IMR-90 (cell line): ENCODE measurements around the gene ANKRD52. TPM values are rescaled to one million over a fixed set of nuclear protein-coding genes. Genes with fewer than 3 reads are reported as not detected.

Source experiments
- ATAC-seq: fragments of 200-7000 bp; cut with Tn5 transposase; 2 replicates; pipeline ENCODE4 v1.9.1; 2020; ENCODE audit warnings: low read depth, mild to moderate bottlenecking, moderate library complexity
- BruUV-seq: library from RNA; stranded (reverse); fragments of 400-500 nt; replicated peaks from 2 replicates; lab custom pipeline; 2021; lab: Mats Ljungman, UMichigan
- CTCF ChIA-PET: fragments of 300-600 bp; formaldehyde crosslinking; extraction: SDS; loops from one replicate; lab custom pipeline; 2021; ENCODE audit warnings: antibody characterized with exemption; lab: Yijun Ruan, JAX
- POLR2A ChIA-PET: fragments of 300-600 bp; sonication (Branson Sonifier 250); formaldehyde crosslinking; loops from one replicate; lab custom pipeline; 2022; ENCODE audit warnings: antibody characterized with exemption; ENCODE audit not compliant: unreplicated experiment; lab: Charles Lee
- DNase-seq: peaks from one replicate; pipeline ENCODE4 v3.0.0; 2013
- H2AFZ ChIP-seq: replicated peaks from 2 replicates; pipeline ENCODE3; 2013; ENCODE audit warnings: low read length, mild to moderate bottlenecking; ENCODE audit not compliant: poor library complexity
- H2AK5ac ChIP-seq: 2 replicates; pipeline ENCODE4 v1.6.1; 2013; ENCODE audit warnings: low read depth, low read length, inconsistent platforms
- H2AK9ac ChIP-seq: replicated peaks from 2 replicates; pipeline ENCODE3; 2013; ENCODE audit warnings: mild to moderate bottlenecking, low read depth, low read length, moderate library complexity; ENCODE audit not compliant: poor library complexity
- H2BK120ac ChIP-seq: 2 replicates; pipeline ENCODE4 v1.6.1; 2013; ENCODE audit warnings: low read depth, low read length, inconsistent platforms
- H2BK15ac ChIP-seq: 3 replicates; pipeline ENCODE4 v1.6.1; 2013; ENCODE audit warnings: low read depth, low read length, inconsistent platforms
- H2BK20ac ChIP-seq: 2 replicates; pipeline ENCODE4 v1.6.1; 2013; ENCODE audit warnings: low read depth, mild to moderate bottlenecking, inconsistent platforms, low read length, moderate library complexity
- H2BK5ac ChIP-seq: 2 replicates; pipeline ENCODE4 v1.6.1; 2013; ENCODE audit warnings: mild to moderate bottlenecking, low read depth, low read length, inconsistent platforms; ENCODE audit not compliant: poor library complexity, severe bottlenecking
- H3K14ac ChIP-seq: replicated peaks from 2 replicates; pipeline ENCODE4 v1.6.1; 2013; ENCODE audit warnings: low read depth, low read length, inconsistent platforms
- H3K18ac ChIP-seq: 2 replicates; pipeline ENCODE4 v1.6.1; 2013; ENCODE audit warnings: low read depth, low read length, control low read depth
- H3K23ac ChIP-seq: 2 replicates; pipeline ENCODE4 v1.6.1; 2013; ENCODE audit warnings: low read depth, low read length, inconsistent platforms
- H3K27ac ChIP-seq: 2 replicates; pipeline ENCODE4 v1.5.1; 2013; ENCODE audit warnings: mild to moderate bottlenecking, control low read depth, low read length; ENCODE audit not compliant: insufficient read depth
- H3K27me3 ChIP-seq: 2 replicates; pipeline ENCODE4 v1.6.1; 2013; ENCODE audit warnings: low read length; ENCODE audit not compliant: control insufficient read depth, insufficient read depth
- H3K36me3 ChIP-seq: 2 replicates; pipeline ENCODE4 v1.6.1; 2013; ENCODE audit warnings: low read length, mixed read lengths; ENCODE audit not compliant: control insufficient read depth, insufficient read depth
- H3K4ac ChIP-seq: 2 replicates; pipeline ENCODE4 v1.6.1; 2013; ENCODE audit warnings: low read depth, low read length, inconsistent platforms
- H3K4me1 ChIP-seq: 2 replicates; pipeline ENCODE4 v1.6.1; 2013; ENCODE audit warnings: low read length, mixed read lengths; ENCODE audit not compliant: control insufficient read depth, insufficient read depth
- H3K4me2 ChIP-seq: 2 replicates; pipeline ENCODE4 v1.6.1; 2013; ENCODE audit warnings: low read depth, mild to moderate bottlenecking, control low read depth, low read length, moderate library complexity
- H3K4me3 ChIP-seq: 2 replicates; pipeline ENCODE4 v1.5.1; 2013; ENCODE audit warnings: low read depth, mild to moderate bottlenecking, control low read depth, low read length, moderate library complexity; ENCODE audit not compliant: insufficient read depth
- H3K56ac ChIP-seq: 2 replicates; pipeline ENCODE4 v1.6.1; 2013; ENCODE audit warnings: low read length, inconsistent platforms; ENCODE audit not compliant: insufficient read depth; ENCODE audit errors: extremely low read depth
- H3K79me1 ChIP-seq, 2 experiments: 2 replicates each; pipeline ENCODE4 v1.6.1; 2013; ENCODE audit warnings: low read length in 2 of 2, inconsistent platforms in 1 of 2, low read depth in 1 of 2
- H3K9ac ChIP-seq: 2 replicates; pipeline ENCODE4 v1.6.1; 2013; ENCODE audit warnings: low read depth, low read length, control low read depth
- H3K9me1 ChIP-seq: 2 replicates; pipeline ENCODE4 v1.6.1; 2013; ENCODE audit warnings: low read length, inconsistent platforms; ENCODE audit not compliant: insufficient read depth
- H3K9me3 ChIP-seq: 2 replicates; pipeline ENCODE4 v1.6.1; 2013; ENCODE audit warnings: low read length; ENCODE audit not compliant: control insufficient read depth, insufficient read depth
- H4K20me1 ChIP-seq: 2 replicates; pipeline ENCODE4 v1.6.1; 2013; ENCODE audit warnings: low read length, inconsistent platforms; ENCODE audit not compliant: insufficient read depth
- H4K5ac ChIP-seq: 2 replicates; pipeline ENCODE4 v1.6.1; 2013; ENCODE audit warnings: mild to moderate bottlenecking, low read depth, low read length, control low read depth
- H4K8ac ChIP-seq, 2 experiments: 2 replicates each; pipeline ENCODE4 v1.6.1; 2013; ENCODE audit warnings: low read depth in 2 of 2, low read length in 2 of 2, control low read depth in 1 of 2, inconsistent platforms in 1 of 2
- H4K91ac ChIP-seq: 2 replicates; pipeline ENCODE4 v1.6.1; 2013; ENCODE audit warnings: low read depth, low read length, inconsistent platforms; ENCODE audit not compliant: insufficient read depth
- CEBPB ChIP-seq: IDR thresholded peaks from 2 replicates; pipeline ENCODE4 v1.6.1; 2012; ENCODE audit warnings: low read depth, low read length, improper control_type of control experiment
- CTCF ChIP-seq: conservative IDR thresholded peaks from 2 replicates; pipeline ENCODE4 v1.5.1; 2012; ENCODE audit warnings: mild to moderate bottlenecking, low read depth, low read length, improper control_type of control experiment
- MAZ ChIP-seq: IDR thresholded peaks from 2 replicates; pipeline ENCODE4 v1.6.1; 2012; ENCODE audit warnings: low read depth, mild to moderate bottlenecking, low read length, improper control_type of control experiment, moderate library complexity, borderline replicate concordance
- SMC3 ChIP-seq: fragments of 150-350 bp; IDR thresholded peaks from 2 replicates; pipeline ENCODE4 v1.6.1; 2016; ENCODE audit warnings: low read depth, mild to moderate bottlenecking, antibody characterized with exemption, low read length, moderate library complexity
- dilution Hi-C: fragments of 300-500 bp; cut with HindIII; formaldehyde crosslinking; loops from one replicate; pipeline ENCODE4 v1.14.3; 2018; ENCODE audit warnings: low sequenced_read_pairs; ENCODE audit not compliant: unreplicated experiment
- in situ Hi-C: fragments of 300-500 bp; cut with MboI; formaldehyde crosslinking; loops from 3 replicates; pipeline ENCODE4 v1.14.3; 2019; ENCODE audit warnings: low sequenced_read_pairs, inconsistent platforms, mixed read lengths
- intact Hi-C: fragments of 100-400 bp; cut with micrococcal nuclease; formaldehyde crosslinking; loops from 2 replicates; pipeline ENCODE4 v1.10.0; 2022
- polyA plus RNA-seq, 3 experiments: library from polyadenylated mRNA; depleted of rRNA; stranded (reverse); fragments of >200 nt; gene quantifications; 2 replicates each; pipeline ENCODE4 v1.2.3, GENCODE V29; 2012; ENCODE audit warnings: low replicate concordance in 1 of 3
- total RNA-seq: library from RNA; depleted of rRNA; stranded (reverse); fragments of >200 nt; gene quantifications from 2 replicates; pipeline ENCODE4 v1.2.3, GENCODE V29; 2012

ANKRD52 gene
- total and polyA plus RNA-seq, 2 of the 4 experiments (the other 2 are of a cell fraction) = 15.4 to 35.9 TPM

- H3K36me3 ChIP-seq = peaks cover 39% of the 10 kb centered on the region
- ATAC-seq (no peak), DNase-seq (no peak)
- no peak overlapping the region for H2AFZ ChIP-seq
- 0 out of 2 replicates have a peak, but pooled peaks have one; percentile 2 for TF ChIP-seq CTCF
- no peak for TF ChIP-seq MAZ
- no peak for TF ChIP-seq CEBPB
- TF ChIP-seq SMC3 = no peak
- intact Hi-C loops (no loop called here), in situ Hi-C loops (no loop called here), dilution Hi-C loops (no loop called here)
- H3K9me1 ChIP-seq = no peaks in the 10 kb centered on the region; the same call in 1 of the 2 replicates
- H3K18ac ChIP-seq = no peak overlapping the region
- peaks cover 13% of the 10 kb centered on the region for H4K20me1 ChIP-seq
- no peak overlapping the region for H3K14ac ChIP-seq
- no peak overlapping the region for H3K4ac ChIP-seq
- no peak overlapping the region for H2AK9ac ChIP-seq
- H4K8ac ChIP-seq = no peak overlapping the region
- POLR2A ChIA-PET = no interaction called here
- no peak overlapping the region for H2AK5ac ChIP-seq
- H3K27ac ChIP-seq = no peak overlapping the region
- H3K4me3 ChIP-seq = no peak overlapping the region
- H3K27me3 ChIP-seq = no peaks in the 10 kb centered on the region
- no peak overlapping the region for H4K91ac ChIP-seq
- H3K9me3 ChIP-seq = no peaks in the 10 kb centered on the region
- CTCF ChIA-PET = interaction anchor here (1.0 to 1.5 kb wide), 2 partner anchors 8 to 11 kb away, joined by 3 to 4 read pairs; no protein-coding TSS in a partner anchor
- no peak overlapping the region for H3K56ac ChIP-seq
- H2BK120ac ChIP-seq = no peak overlapping the region
- no peak overlapping the region for H2BK20ac ChIP-seq
- H2BK15ac ChIP-seq = no peak overlapping the region
- H3K4me1 ChIP-seq = peaks cover 7% of the 10 kb centered on the region
- peaks cover 8 to 34% of the 10 kb centered on the region in 2 experiments for H3K79me1 ChIP-seq
- no peak overlapping the region for H3K23ac ChIP-seq
- H2BK5ac ChIP-seq = no peak overlapping the region
- no peak overlapping the region for H3K9ac ChIP-seq
- no TSS peak for BruUV-seq
- H4K5ac ChIP-seq = no peak overlapping the region
- H3K4me2 ChIP-seq = no peak overlapping the region
Measured at GRCh38 chr12:56205445-56205844, 52.7 kb downstream of the ANKRD52 start.
